GDM1 (cell line): ENCODE results near the gene SLC24A4.
"Not testable (repeated sequence)": the region's sequence is repeated elsewhere in the genome, so short reads cannot be mapped to it uniquely, and the experiment has no call there.

Source experiments
- DNase-seq: peaks from one replicate; lab custom pipeline; 2025; lab: John Stamatoyannopoulos, UW

SLC24A4 gene

GRCh38 chr14:92520102-92521057 is 197.4 kb downstream of the SLC24A4 start:
- no peak for DNase-seq

- DNase-seq = no peak
These were observed 198.1 kb downstream of the SLC24A4 start for GRCh38 chr14:92521058-92521415.

- DNase-seq = no peak
These were observed 200.8 kb downstream of the SLC24A4 start for GRCh38 chr14:92523752-92524151.

GRCh38 chr14:92524602-92525185 is 201.7 kb downstream of the SLC24A4 start:
- peak; percentile 69 for DNase-seq

GRCh38 chr14:92525322-92526095 is 202.5 kb downstream of the SLC24A4 start:
- DNase-seq = no peak

- DNase-seq = no peak
These were observed 204.8 kb downstream of the SLC24A4 start for GRCh38 chr14:92527721-92528120.

- no peak for DNase-seq
These were observed 205.6 kb downstream of the SLC24A4 start for GRCh38 chr14:92528486-92529100.

- no peak for DNase-seq
These were observed 206.9 kb downstream of the SLC24A4 start for GRCh38 chr14:92529903-92530302.

GRCh38 chr14:92531106-92531873 is 208.3 kb downstream of the SLC24A4 start:
- no peak for DNase-seq

GRCh38 chr14:92532490-92533163 is 209.7 kb downstream of the SLC24A4 start:
- no peak for DNase-seq

- no peak for DNase-seq
These were observed 212.1 kb downstream of the SLC24A4 start for GRCh38 chr14:92534932-92535643.

- not testable (repeated sequence) for DNase-seq
These were observed 213.3 kb downstream of the SLC24A4 start for GRCh38 chr14:92536231-92536630.

GRCh38 chr14:92538412-92538985 is 215.5 kb downstream of the SLC24A4 start:
- DNase-seq = no peak

GRCh38 chr14:92539419-92539818 is 216.5 kb downstream of the SLC24A4 start:
- no peak for DNase-seq

- no peak for DNase-seq
These were observed 216.9 kb downstream of the SLC24A4 start for GRCh38 chr14:92539875-92540274.

GRCh38 chr14:92540472-92541048 is 217.6 kb downstream of the SLC24A4 start:
- DNase-seq = no peak

- no peak for DNase-seq
These were observed 220.0 kb downstream of the SLC24A4 start for GRCh38 chr14:92542766-92543554.

GRCh38 chr14:92544051-92544720 is 221.2 kb downstream of the SLC24A4 start:
- no peak for DNase-seq
